ENCODE measurements around the gene UBE2F.

UBE2F gene

DNA sequence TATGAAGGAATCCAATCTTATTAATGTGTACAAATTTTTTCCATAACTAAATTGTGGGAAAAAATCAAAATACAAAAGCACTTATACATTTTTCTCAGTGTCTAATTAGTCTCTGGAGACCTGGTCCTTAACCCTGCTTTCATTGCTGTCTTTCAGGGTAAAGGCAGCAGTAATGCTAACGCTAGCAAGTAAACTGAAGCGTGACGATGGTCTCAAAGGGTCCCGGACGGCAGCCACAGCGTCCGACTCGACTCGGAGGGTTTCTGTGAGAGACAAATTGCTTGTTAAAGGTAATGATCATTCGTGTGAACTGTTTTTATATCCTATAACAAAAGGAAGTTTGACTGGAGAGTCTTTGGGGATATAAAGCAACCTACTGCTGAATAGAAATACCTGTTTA, 6.1 kb downstream of the UBE2F start:
- no peak overlapping the region for H3K4me3 ChIP-seq (ENCODE audit: low read depth, low read length)
- peaks cover 80% of the 10 kb centered on the region for H3K79me2 ChIP-seq
- TF ChIP-seq, protein P1, sequence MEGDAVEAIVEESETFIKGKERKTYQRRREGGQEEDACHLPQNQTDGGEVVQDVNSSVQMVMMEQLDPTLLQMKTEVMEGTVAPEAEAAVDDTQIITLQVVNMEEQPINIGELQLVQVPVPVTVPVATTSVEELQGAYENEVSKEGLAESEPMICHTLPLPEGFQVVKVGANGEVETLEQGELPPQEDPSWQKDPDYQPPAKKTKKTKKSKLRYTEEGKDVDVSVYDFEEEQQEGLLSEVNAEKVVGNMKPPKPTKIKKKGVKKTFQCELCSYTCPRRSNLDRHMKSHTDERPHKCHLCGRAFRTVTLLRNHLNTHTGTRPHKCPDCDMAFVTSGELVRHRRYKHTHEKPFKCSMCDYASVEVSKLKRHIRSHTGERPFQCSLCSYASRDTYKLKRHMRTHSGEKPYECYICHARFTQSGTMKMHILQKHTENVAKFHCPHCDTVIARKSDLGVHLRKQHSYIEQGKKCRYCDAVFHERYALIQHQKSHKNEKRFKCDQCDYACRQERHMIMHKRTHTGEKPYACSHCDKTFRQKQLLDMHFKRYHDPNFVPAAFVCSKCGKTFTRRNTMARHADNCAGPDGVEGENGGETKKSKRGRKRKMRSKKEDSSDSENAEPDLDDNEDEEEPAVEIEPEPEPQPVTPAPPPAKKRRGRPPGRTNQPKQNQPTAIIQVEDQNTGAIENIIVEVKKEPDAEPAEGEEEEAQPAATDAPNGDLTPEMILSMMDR (IDR thresholded peaks at IDR 0.05) = no peak
- H2AFZ ChIP-seq = no peak overlapping the region
- H3K27ac ChIP-seq = no peak overlapping the region
- H3K4me2 ChIP-seq (ENCODE audit: low read length) = no peak overlapping the region
- H3K9me3 ChIP-seq (ENCODE audit: control insufficient read depth, low read length) = no peaks in the 10 kb centered on the region
- no peak overlapping the region for H3K9ac ChIP-seq
- peaks cover 6% of the 10 kb centered on the region for H3K4me1 ChIP-seq
- no peaks in the 10 kb centered on the region for H3K36me3 ChIP-seq (ENCODE audit: control insufficient read depth, insufficient read depth, low read length)
- H3K27me3 ChIP-seq (ENCODE audit: control insufficient read depth, insufficient read depth, low read length) = no peaks in the 10 kb centered on the region

DNA sequence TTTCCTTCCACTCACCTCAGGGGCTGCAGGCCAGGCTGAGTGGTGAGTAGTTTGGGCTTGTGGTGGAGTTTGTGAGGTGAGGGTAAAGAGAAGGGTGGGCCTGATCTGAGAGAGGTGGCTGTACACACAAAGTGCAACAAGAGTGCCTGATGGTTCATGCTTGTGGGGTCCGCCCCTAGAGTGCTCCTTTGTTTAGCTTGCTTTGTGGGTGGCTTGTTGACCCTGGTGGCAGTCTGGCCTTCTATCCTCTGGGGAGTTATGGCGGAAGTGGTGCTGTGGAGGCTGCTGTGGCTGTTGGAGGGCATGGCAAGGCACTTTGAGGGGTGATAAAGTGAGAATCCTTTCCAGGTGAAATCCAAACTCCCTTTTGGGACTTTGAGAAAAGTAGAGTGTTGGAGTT, 10.6 kb downstream of the UBE2F start:
- H3K79me2 ChIP-seq = peaks cover 67% of the 10 kb centered on the region
- TF ChIP-seq, protein P1 (IDR thresholded peaks at IDR 0.05) = no peak
- H3K27ac ChIP-seq = no peak overlapping the region
- no peaks in the 10 kb centered on the region for H3K36me3 ChIP-seq (ENCODE audit: control insufficient read depth, insufficient read depth, low read length)
- H3K9me3 ChIP-seq (ENCODE audit: control insufficient read depth, low read length) = no peaks in the 10 kb centered on the region
- no peak overlapping the region for H3K9ac ChIP-seq
- peaks cover 24% of the 10 kb centered on the region for H3K4me1 ChIP-seq
- no peak overlapping the region for H3K4me3 ChIP-seq (ENCODE audit: low read depth, low read length)
- H3K4me2 ChIP-seq (ENCODE audit: low read length) = no peak overlapping the region
- H2AFZ ChIP-seq = no peak overlapping the region
- H3K27me3 ChIP-seq (ENCODE audit: control insufficient read depth, insufficient read depth, low read length) = no peaks in the 10 kb centered on the region

DNA sequence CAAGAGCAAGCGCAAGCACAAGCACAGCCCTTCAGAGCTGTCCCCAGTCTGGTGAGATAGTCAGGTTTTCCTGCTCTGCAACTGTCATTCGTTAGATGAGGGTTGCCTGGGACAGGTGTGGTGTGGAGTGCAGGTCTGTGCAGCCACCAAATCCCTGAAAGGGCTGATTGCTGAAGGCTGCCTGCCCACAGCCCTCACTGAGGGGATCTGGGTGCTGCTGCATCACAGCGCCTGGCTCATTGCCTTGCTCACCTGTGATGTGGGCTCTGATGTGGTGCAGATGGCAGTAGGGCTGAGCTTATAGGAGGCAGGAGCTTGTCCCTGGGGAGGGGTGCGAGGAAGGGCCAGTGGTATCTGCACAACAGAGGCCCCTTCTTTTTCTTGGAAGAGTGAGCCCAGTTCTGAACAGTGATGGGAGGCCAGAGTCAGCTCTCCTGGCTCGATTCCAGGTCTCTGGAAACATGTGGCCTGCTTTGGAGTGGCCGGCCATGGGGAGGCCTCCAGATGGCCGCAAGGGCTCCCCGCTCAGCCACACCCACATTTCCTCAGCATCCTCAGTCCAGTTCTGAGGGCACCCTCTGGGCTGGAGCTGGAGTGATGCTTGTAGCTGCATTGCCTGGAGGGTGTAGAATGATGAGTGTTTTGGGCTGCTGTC, 11.4 kb downstream of the UBE2F start:
- Histone ChIP-seq H3K36me3 (ENCODE audit: control insufficient read depth, insufficient read depth, low read length) (no peaks in the 10 kb centered on the region), H3K4me2 (ENCODE audit: low read length) (no peak overlapping the region), H2AFZ (no peak overlapping the region), H3K9ac (no peak overlapping the region), H3K79me2 (peaks cover 68% of the 10 kb centered on the region), H3K27ac (no peak overlapping the region), H3K27me3 (ENCODE audit: control insufficient read depth, insufficient read depth, low read length) (no peaks in the 10 kb centered on the region), H3K9me3 (ENCODE audit: control insufficient read depth, low read length) (no peaks in the 10 kb centered on the region), H3K4me3 (ENCODE audit: low read depth, low read length) (no peak overlapping the region), H3K4me1 (peaks cover 24% of the 10 kb centered on the region)
- TF ChIP-seq, protein P1 (IDR thresholded peaks at IDR 0.05) = no peak

DNA sequence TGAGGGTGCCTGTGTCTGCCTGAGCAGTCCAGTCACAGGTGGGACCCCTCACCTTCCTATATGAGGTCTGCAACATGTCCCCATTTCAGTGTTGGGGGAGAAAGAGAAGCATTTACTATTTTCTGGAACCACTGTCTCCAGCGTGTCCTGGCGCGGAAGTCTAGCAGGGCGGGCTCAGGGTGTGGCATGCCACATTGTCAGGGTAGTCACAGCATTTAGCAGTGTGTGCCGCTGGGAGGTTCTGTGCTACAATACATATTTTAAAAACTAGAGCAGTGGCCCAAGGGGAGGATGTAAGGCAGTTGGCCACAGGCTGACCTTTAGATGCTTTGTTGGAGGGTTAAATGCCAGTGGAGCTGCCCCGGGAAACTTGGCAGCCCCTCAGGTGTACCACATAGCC, 12.5 kb downstream of the UBE2F start:
- H3K4me3 ChIP-seq (ENCODE audit: low read depth, low read length) = no peak overlapping the region

More for the DNA sequence above, 12.5 kb downstream of the UBE2F start:
- no peak overlapping the region for H3K9ac ChIP-seq
- H3K27me3 ChIP-seq (ENCODE audit: control insufficient read depth, insufficient read depth, low read length) = no peaks in the 10 kb centered on the region
- H3K4me1 ChIP-seq = peaks cover 24% of the 10 kb centered on the region
- H3K36me3 ChIP-seq (ENCODE audit: control insufficient read depth, insufficient read depth, low read length) = no peaks in the 10 kb centered on the region
- no peak overlapping the region for H2AFZ ChIP-seq
- H3K9me3 ChIP-seq (ENCODE audit: control insufficient read depth, low read length) = no peaks in the 10 kb centered on the region
- no peak overlapping the region for H3K27ac ChIP-seq
- H3K79me2 ChIP-seq = peaks cover 71% of the 10 kb centered on the region
- TF ChIP-seq, protein P1 (IDR thresholded peaks at IDR 0.05) = no peak
- H3K4me2 ChIP-seq (ENCODE audit: low read length) = no peak overlapping the region

Measured in parathyroid adenoma (tissue), 2 donors.